OCI-M2 (cell line): ENCODE results near the gene RLN1.
"Not testable (repeated sequence)": the region's sequence is repeated elsewhere in the genome, so short reads cannot be mapped to it uniquely, and the experiment has no call there.

Experiments
- DNase-seq: peaks from one replicate; lab custom pipeline; 2025; ENCODE audit not compliant: unreplicated experiment; lab: John Stamatoyannopoulos, UW

The RLN1 gene

GRCh38 chr9:5338992-5339981 is at the start of gene RLN1:
TSS of gene RLN1 (minus strand) at chr9:5339876. CDS start at chr9:5339746, 130 bp downstream.
- not testable (repeated sequence) for DNase-seq

DNA sequence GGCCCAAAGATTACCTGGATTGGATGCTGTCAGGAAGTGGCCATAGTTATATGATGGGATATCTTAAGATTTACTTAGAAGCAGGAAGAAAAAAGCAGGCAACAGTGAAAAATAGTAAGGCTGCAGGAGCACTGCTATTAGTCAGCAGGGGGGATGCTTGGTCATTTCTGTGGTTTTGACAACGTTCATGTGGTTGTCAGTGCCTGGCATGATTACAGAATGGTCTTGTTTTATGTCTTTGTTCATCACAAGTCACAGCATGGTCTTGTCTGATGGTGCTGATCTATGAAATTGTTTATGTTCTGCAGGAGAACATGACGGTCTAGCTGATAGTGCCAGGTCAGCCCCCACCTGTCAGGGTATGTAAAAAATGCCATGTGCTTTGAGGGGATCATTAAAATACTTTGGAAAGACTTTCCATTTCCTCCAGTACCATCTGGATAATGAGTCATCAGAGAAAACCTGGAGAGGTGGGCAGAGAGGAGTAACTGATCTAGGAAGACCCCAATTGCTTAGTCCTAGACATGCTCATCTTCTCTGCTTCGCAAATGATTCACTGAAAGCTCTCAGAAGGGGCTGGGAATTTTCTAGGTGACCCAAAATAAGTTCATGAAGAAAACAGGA is 49.5 kb upstream of the RLN1 start:
- DNase-seq = no peak

DNA sequence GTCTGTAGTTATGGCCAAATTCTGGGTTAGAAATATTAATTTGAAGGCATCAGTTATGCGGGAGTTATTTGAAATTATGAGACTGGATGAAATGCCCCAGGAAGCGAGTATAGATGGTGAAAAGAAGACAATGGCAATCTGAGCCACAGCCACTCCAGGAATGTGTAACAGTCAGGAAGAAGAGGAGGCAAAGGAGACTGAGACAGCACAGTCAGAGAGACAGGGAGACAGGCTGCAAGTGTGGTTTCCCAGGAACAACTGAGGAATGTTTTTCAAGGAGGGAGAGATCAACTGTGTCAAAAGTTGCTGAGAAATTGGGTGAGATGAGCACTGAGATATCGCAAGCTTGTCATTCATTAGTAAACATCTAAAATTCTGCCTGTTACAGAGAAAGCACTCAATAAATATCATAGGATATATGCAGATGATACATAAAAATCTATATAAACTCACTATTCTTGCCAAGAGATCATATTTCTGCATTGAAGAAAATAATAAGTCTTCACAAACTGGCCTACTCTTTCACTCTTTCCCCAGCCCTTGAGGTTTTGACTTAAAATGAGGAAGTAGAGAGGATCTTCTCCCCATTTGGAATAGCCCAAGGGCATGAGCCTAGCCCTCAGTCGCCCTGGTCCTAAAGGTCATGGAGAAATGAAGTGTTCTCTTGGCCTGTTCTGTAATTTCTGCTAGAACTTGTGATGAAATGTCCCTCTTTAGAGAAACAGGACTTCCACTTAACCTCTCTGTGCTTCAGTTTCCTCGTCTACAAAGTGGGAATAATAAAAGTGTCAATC is 48.5 kb upstream of the RLN1 start:
- no peak for DNase-seq

DNA sequence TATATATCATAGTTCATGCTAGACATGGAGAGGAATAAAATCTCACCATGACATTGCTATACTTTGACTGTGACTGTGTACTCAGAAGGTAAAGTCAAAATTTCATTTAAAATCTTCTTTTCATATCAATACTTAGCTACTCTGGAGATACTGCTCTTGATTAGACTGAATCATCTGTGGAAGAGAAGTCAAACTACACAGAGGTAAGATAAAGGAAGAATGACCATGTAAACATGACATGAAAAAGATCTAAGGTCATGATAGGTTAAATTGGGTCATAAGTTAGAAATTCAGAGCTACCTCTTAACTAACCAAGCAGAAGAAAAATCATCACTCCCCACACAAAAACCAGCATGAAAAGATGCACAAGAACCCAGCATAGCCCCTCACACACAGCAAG is 44.8 kb upstream of the RLN1 start:
- DNase-seq = no peak

- DNase-seq = no peak
Measured at GRCh38 chr9:5382479-5382878, 42.8 kb upstream of the RLN1 start.

DNA sequence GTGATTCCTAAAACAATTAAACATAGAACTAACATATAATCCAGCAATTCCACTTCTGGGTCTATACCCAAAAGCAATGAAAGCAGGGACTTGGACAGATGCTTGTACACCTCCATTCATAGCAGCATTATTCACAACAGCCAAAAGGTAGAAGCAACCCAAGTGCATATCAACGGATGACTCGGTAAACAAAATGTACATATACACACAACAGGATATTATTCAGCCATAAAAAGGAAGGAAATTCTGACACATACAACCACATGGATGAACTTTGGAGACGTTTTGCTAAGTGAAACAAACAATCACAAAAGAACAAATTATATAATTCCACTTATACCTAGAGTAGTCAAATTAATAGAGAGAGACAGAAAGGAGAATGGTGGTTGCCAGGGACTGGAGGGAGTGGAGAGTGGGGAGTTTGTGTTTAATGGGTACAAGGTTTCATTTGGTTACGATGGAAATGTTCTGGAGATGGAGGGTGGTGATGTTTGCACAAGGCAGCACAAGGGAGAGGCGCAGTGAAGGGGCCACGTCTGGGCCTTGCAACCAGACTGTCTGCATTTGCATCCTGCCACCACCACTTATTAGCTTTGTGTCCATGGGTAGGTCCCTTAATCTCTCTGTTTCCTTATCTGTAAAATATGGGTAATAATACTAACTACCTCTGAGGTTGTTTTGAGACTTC is 36.3 kb upstream of the RLN1 start:
- DNase-seq = no peak

DNA sequence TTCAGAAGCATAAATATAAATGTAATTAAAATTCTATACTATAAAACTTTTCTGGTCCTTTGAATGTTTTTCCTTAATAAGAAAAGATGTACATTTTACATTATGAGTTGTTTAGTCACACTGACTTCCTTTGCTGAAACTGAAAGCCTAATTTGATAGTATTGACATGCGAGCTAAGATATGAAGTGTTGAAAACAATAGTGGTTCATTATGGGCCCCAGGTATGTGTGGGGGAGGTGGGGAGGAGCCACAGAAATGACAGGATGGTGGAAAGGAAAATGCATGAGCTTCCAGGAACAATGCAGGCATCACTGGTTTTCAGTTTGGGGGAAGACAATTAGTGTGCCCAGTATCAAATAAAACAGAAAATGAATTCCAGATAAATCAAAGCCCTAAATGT is 35.4 kb upstream of the RLN1 start:
- no peak for DNase-seq

DNA sequence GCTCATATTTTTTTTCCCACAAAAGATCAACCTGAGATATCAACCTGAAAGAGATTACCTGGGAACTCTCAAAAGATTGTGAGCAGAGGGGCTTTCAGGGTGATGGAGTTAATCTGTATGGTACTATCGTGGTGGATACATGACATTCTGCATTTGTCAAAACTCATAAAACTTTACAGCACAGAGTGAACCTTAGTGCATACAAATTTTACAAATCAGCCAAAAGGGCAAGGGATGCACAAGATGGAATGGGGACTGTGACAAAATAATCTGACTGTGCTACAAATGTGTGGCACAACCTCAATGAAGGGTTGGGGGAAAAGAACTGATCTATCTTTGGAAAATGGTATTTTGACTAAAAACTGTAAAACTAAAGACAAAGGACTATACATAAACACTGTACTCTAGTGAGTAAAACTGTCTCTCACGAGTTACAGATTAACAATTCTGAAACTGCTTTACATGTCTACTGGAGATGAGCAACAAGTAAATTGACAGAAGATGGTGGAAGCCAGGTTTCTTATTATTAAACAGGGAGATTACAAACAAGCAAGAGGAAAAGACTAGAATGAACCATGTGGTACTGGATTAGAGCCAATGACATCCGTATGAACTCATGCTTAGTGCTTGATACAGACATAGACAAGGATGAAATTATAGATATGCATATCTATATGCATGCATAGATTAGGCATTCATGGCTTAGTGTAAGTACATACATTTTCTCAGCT is 24.8 kb upstream of the RLN1 start:
- DNase-seq = no peak

DNA sequence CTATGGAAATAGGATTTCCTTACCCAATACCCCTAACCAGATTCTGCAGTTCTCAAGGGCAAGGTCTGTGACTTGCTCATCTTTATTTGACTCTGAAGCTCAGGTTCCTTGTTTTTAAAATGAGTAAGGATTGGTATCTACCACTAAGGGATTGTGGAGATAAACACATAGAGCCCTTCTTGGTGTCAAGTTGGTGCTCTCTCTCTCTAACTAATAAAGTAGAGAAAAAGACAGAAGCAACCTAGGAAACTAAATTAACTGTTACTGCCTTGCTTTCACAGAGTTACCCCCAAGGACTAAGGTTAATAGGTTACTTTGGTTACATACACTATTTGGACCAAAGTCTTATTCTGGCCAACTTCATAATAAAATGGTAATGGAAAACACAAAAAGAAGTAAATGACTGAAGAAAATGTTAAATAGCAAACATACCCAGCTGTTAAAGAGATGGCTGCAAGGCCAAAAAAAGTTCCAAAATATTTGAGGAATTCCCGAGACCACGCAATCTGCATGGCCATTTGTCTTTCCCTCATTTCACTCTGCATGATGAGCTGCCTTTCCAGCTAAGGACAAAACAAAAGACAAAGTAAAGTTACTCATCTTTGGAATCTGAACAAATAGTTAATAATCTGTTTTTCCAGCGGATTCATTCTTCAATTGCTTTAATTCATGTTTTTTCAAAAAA is 21.8 kb upstream of the RLN1 start:
- DNase-seq = no peak

- DNase-seq = no peak
Measured at GRCh38 chr9:5360341-5360740, 20.7 kb upstream of the RLN1 start.

DNA sequence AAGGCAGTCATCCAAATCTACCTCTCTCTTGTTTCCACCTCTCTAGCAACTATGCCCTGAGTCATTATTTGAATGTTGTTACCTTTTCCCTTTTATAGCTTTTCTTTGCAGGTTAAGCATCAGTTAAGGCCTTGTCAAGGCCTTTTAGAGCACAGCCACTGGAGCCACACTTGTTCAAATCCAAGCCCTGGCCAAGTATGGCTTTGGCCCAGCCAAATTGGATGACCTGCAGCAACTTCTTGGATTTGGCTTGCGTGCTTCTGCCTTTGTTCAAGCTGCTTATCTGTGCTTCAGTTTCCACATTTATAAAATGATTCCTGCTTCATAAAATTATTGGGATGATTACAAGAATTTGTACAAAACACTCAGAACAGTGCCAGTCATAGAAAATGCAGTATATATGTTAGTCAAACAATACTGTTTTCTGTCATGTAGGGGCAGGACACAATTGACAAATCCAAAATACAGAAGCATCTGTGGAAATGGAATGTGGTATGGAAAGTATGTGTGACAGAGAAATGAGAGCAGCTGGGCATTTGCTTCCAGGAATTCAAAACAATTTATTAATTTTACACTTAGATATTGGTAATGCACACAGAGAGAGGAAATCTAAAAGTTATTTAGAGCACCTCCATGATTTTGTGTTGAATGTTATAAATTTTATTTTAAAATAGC is 17.9 kb upstream of the RLN1 start:
- no peak for DNase-seq

GRCh38 chr9:5355817-5356216 is 16.1 kb upstream of the RLN1 start:
- DNase-seq = no peak

DNA sequence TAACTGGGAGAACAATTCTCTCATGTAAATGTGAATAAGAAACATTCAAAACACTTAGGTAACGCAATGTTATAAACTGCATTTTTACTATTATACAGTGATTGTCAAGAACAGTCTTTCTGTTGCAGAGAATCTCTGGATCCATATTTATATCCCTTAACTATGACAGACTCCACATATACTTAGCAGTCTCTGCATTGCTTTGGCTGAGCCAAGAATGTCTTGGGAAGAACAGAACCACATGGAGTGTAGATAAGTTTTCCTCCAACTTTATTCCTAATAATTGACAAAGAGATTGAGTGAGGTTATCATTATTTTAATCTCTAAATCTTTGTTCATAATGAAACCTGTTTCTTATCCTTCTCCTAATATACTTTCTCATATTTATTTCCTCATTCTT is 15.6 kb upstream of the RLN1 start:
- no peak for DNase-seq

GRCh38 chr9:5354184-5354583 is 14.5 kb upstream of the RLN1 start:
- no peak for DNase-seq

DNA sequence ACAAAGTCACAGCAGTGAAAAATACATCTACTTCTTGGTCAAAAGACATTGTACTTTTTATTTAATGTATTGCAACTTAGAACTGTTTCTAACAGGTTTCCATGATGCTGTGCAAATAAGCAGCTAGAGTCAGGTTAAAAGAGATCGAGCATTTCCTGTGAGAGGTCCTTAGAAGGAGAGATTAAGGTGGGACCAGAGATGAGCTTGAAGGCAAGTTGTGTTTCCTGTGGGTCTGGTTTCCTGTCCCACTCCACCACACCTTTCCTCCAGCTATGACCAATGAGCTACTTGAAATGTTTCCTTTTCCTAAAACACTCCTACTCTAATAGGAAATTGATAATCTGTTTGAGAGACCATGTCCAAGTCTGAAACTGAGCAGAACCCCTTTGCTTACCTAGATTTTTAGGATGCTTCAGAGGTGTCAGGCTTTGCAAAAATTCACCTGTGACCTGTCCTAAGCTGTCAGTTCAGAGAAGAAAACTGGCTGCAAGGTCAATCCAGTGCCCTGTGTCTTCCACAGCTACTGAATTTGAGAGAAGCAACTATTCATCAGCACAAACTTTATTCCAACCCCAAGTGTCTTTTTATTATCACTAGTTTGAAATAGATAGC is 13.1 kb upstream of the RLN1 start:
- DNase-seq = no peak

- no peak for DNase-seq
Measured at GRCh38 chr9:5336688-5337087, 3.0 kb downstream of the RLN1 start.

DNA sequence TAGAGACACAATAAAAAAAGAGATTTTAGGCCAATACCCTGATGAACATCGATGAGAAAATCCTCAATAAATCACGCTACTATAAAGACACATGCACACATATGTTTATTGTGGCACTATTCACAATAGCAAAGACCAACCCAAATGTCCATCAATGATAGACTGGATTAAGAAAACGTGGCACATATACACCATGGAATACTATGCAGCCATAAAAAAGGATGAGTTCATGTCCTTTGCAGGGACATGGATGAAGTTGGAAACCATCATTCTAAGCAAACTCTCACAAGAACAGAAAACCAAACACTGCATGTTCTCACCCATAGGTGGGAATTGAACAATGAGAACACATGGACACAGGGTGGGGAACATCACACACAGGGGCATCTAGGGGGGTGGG is 8.4 kb downstream of the RLN1 start:
- not testable (repeated sequence) for DNase-seq

GRCh38 chr9:5326893-5327548 is 12.7 kb downstream of the RLN1 start:
- DNase-seq = no peak
